ENCODE results near the gene MEA1. TPM values are rescaled to one million over a fixed set of nuclear protein-coding genes. Genes with fewer than 3 reads are reported as not detected.

Gene MEA1
- total RNA-seq, 2 experiments from 2014 or later = 67.9 to 70.7 TPM

Other genes starting within 250 kb of the MEA1 start
- gene BICRAL, start 231.9 kb downstream of the MEA1 start, total RNA-seq (2014; rRNA removed; shearing (Covaris generic)) = 8.0 and 10.3 TPM in 2 replicates
- 25.7 and 27.8 TPM in 2 replicates for gene BICRAL, start 231.9 kb downstream of the MEA1 start, total RNA-seq (2022)
- 83.2 and 101 TPM in 2 replicates for gene RPL7L1, start 134.3 kb downstream of the MEA1 start, total RNA-seq (2014; rRNA removed; shearing (Covaris generic))
- 109 and 123 TPM in 2 replicates for gene RPL7L1, start 134.3 kb downstream of the MEA1 start, total RNA-seq (2022)
- 0.72 and 0.85 TPM in 2 replicates for gene PTCRA, start 97.9 kb downstream of the MEA1 start, total RNA-seq (2014; rRNA removed; shearing (Covaris generic))
- 0.91 TPM in 1 of 2 replicates, not detected in the other for gene PTCRA, start 97.9 kb downstream of the MEA1 start, total RNA-seq (2022)
- gene CNPY3, start 84.5 kb downstream of the MEA1 start, total RNA-seq (2014; rRNA removed; shearing (Covaris generic)) = 64.7 and 69.3 TPM in 2 replicates
- gene CNPY3, start 84.5 kb downstream of the MEA1 start, total RNA-seq (2022) = 70.5 and 77.2 TPM in 2 replicates
- 1.7 TPM in 1 of 2 replicates, not detected in the other for gene GNMT, start 53.2 kb downstream of the MEA1 start, total RNA-seq (2014; rRNA removed; shearing (Covaris generic))
- gene GNMT, start 53.2 kb downstream of the MEA1 start, total RNA-seq (2022) = 1.7 and 2.2 TPM in 2 replicates
- 24.7 and 26.3 TPM in 2 replicates for gene PEX6, start 34.8 kb downstream of the MEA1 start, total RNA-seq (2014; rRNA removed; shearing (Covaris generic))
- gene PEX6, start 34.8 kb downstream of the MEA1 start, total RNA-seq (2022) = 22.4 and 23.8 TPM in 2 replicates
- gene PPP2R5D, start 29.4 kb downstream of the MEA1 start, total RNA-seq (2014; rRNA removed; shearing (Covaris generic)) = 29.1 and 35.0 TPM in 2 replicates
- gene PPP2R5D, start 29.4 kb downstream of the MEA1 start, total RNA-seq (2022) = 35.6 and 39.5 TPM in 2 replicates
- gene KLHDC3, start 303 bp upstream of the MEA1 start, total RNA-seq (2014; rRNA removed; shearing (Covaris generic)) = 78.6 and 89.9 TPM in 2 replicates
- 91.4 and 99.6 TPM in 2 replicates for gene KLHDC3, start 303 bp upstream of the MEA1 start, total RNA-seq (2022)
- 61.1 and 72.6 TPM in 2 replicates for gene RRP36, start 7.7 kb upstream of the MEA1 start, total RNA-seq (2014; rRNA removed; shearing (Covaris generic))
- gene RRP36, start 7.7 kb upstream of the MEA1 start, total RNA-seq (2022) = 66.7 and 75.9 TPM in 2 replicates
- 14.1 and 16.9 TPM in 2 replicates for gene CUL7, start 39.9 kb upstream of the MEA1 start, total RNA-seq (2014; rRNA removed; shearing (Covaris generic))
- gene CUL7, start 39.9 kb upstream of the MEA1 start, total RNA-seq (2022) = 14.9 and 18.6 TPM in 2 replicates
- gene MRPL2, start 45.5 kb upstream of the MEA1 start, total RNA-seq (2014; rRNA removed; shearing (Covaris generic)) = 25.8 and 31.8 TPM in 2 replicates
- 76.9 and 81.7 TPM in 2 replicates for gene MRPL2, start 45.5 kb upstream of the MEA1 start, total RNA-seq (2022)
- gene KLC4, start 45.7 kb upstream of the MEA1 start, total RNA-seq (2014; rRNA removed; shearing (Covaris generic)) = 15.0 and 16.4 TPM in 2 replicates
- gene KLC4, start 45.7 kb upstream of the MEA1 start, total RNA-seq (2022) = 22.5 and 25.2 TPM in 2 replicates
- gene PTK7, start 62.4 kb upstream of the MEA1 start, total RNA-seq (2014; rRNA removed; shearing (Covaris generic)) = 12.7 and 18.5 TPM in 2 replicates
- gene PTK7, start 62.4 kb upstream of the MEA1 start, total RNA-seq (2022) = 12.0 and 13.0 TPM in 2 replicates
- gene SRF, start 157.3 kb upstream of the MEA1 start, total RNA-seq (2014; rRNA removed; shearing (Covaris generic)) = 17.6 and 22.8 TPM in 2 replicates
- gene SRF, start 157.3 kb upstream of the MEA1 start, total RNA-seq (2022) = 23.1 and 24.2 TPM in 2 replicates
- 27.4 and 37.0 TPM in 2 replicates for gene CUL9, start 168.2 kb upstream of the MEA1 start, total RNA-seq (2014; rRNA removed; shearing (Covaris generic))
- 31.1 and 32.9 TPM in 2 replicates for gene CUL9, start 168.2 kb upstream of the MEA1 start, total RNA-seq (2022)
- gene DNPH1, start 215.5 kb upstream of the MEA1 start, total RNA-seq (2014; rRNA removed; shearing (Covaris generic)) = 111 and 126 TPM in 2 replicates
- 58.7 and 65.5 TPM in 2 replicates for gene DNPH1, start 215.5 kb upstream of the MEA1 start, total RNA-seq (2022)
- gene TTBK1, start 229.5 kb upstream of the MEA1 start, total RNA-seq (2014; rRNA removed; shearing (Covaris generic)) = 0.05 and 0.35 TPM in 2 replicates
- 1.5 and 1.7 TPM in 2 replicates for gene TTBK1, start 229.5 kb upstream of the MEA1 start, total RNA-seq (2022)

Data from OCI-LY7 (cell line).